Measurements from ENCODE around the gene CYP4B1.
A peak's percentile ranks its signal among the peaks of the same experiment; 100 is the strongest.
"Not testable (repeated sequence)": the region's sequence is repeated elsewhere in the genome, so short reads cannot be mapped to it uniquely, and the experiment has no call there.

CYP4B1 gene

GRCh38 chr1:46784666-46785065 is 14.2 kb upstream of the CYP4B1 start (continued):
- no peak for TF ChIP-seq ZNF777 (tag by site-specific recombination; IDR thresholded peaks at IDR 0.05; ENCODE audit: borderline replicate concordance)
- TF ChIP-seq ZNF362 (tag by site-specific recombination; IDR thresholded peaks at IDR 0.05), result 0 out of 2 replicates have a peak, but pooled peaks have one; percentile 59
- no peak for TF ChIP-seq ZNF174 (tag by site-specific recombination; IDR thresholded peaks at IDR 0.05)
- TF ChIP-seq ZNF549 (tag by site-specific recombination; IDR thresholded peaks at IDR 0.05), result 0 out of 2 replicates have a peak, but pooled peaks have one; percentile 25
- TF ChIP-seq ZNF792 (tag by site-specific recombination; IDR thresholded peaks at IDR 0.05), result no peak
- TF ChIP-seq, protein P1, sequence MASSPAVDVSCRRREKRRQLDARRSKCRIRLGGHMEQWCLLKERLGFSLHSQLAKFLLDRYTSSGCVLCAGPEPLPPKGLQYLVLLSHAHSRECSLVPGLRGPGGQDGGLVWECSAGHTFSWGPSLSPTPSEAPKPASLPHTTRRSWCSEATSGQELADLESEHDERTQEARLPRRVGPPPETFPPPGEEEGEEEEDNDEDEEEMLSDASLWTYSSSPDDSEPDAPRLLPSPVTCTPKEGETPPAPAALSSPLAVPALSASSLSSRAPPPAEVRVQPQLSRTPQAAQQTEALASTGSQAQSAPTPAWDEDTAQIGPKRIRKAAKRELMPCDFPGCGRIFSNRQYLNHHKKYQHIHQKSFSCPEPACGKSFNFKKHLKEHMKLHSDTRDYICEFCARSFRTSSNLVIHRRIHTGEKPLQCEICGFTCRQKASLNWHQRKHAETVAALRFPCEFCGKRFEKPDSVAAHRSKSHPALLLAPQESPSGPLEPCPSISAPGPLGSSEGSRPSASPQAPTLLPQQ (tag by site-specific recombination; IDR thresholded peaks at IDR 0.05), result no peak
- TF ChIP-seq HOXC10 (CRISPR knock-in tag; IDR thresholded peaks at IDR 0.05), result no peak
- peak; percentile 77 for TF ChIP-seq TRIM28 (IDR thresholded peaks at IDR 0.05; ENCODE audit: borderline replicate concordance, low read length)
- TF ChIP-seq, protein P2, sequence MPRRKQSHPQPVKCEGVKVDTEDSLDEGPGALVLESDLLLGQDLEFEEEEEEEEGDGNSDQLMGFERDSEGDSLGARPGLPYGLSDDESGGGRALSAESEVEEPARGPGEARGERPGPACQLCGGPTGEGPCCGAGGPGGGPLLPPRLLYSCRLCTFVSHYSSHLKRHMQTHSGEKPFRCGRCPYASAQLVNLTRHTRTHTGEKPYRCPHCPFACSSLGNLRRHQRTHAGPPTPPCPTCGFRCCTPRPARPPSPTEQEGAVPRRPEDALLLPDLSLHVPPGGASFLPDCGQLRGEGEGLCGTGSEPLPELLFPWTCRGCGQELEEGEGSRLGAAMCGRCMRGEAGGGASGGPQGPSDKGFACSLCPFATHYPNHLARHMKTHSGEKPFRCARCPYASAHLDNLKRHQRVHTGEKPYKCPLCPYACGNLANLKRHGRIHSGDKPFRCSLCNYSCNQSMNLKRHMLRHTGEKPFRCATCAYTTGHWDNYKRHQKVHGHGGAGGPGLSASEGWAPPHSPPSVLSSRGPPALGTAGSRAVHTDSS (tag by site-specific recombination; IDR thresholded peaks at IDR 0.05), result no peak
- TF ChIP-seq ZNF704 (tag by site-specific recombination; IDR thresholded peaks at IDR 0.05), result no peak
- TF ChIP-seq ZNF621 (tag by site-specific recombination; IDR thresholded peaks at IDR 0.05), result no peak
- TF ChIP-seq ZNF776 (tag by site-specific recombination; IDR thresholded peaks at IDR 0.05; ENCODE audit: borderline replicate concordance), result no peak
- TF ChIP-seq HOXD13 (CRISPR knock-in tag; IDR thresholded peaks at IDR 0.05; ENCODE audit: borderline replicate concordance), result no peak
- TF ChIP-seq, protein P3, sequence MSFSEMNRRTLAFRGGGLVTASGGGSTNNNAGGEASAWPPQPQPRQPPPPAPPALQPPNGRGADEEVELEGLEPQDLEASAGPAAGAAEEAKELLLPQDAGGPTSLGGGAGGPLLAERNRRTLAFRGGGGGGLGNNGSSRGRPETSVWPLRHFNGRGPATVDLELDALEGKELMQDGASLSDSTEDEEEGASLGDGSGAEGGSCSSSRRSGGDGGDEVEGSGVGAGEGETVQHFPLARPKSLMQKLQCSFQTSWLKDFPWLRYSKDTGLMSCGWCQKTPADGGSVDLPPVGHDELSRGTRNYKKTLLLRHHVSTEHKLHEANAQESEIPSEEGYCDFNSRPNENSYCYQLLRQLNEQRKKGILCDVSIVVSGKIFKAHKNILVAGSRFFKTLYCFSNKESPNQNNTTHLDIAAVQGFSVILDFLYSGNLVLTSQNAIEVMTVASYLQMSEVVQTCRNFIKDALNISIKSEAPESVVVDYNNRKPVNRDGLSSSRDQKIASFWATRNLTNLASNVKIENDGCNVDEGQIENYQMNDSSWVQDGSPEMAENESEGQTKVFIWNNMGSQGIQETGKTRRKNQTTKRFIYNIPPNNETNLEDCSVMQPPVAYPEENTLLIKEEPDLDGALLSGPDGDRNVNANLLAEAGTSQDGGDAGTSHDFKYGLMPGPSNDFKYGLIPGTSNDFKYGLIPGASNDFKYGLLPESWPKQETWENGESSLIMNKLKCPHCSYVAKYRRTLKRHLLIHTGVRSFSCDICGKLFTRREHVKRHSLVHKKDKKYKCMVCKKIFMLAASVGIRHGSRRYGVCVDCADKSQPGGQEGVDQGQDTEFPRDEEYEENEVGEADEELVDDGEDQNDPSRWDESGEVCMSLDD (tag by site-specific recombination; IDR thresholded peaks at IDR 0.05), result no peak
- no peak for TF ChIP-seq ZNF155 (tag by site-specific recombination; IDR thresholded peaks at IDR 0.05)
- TF ChIP-seq ZNF341 (tag by site-specific recombination; IDR thresholded peaks at IDR 0.05; ENCODE audit: low read depth), result no peak
- 0 out of 2 replicates have a peak, but pooled peaks have one; percentile 36 for TF ChIP-seq ZNF626 (tag by site-specific recombination; IDR thresholded peaks at IDR 0.05)
- no peak for TF ChIP-seq KLF1 (tag by site-specific recombination; IDR thresholded peaks at IDR 0.05)
- TF ChIP-seq ZNF791 (tag by site-specific recombination; IDR thresholded peaks at IDR 0.05), result no peak
- TF ChIP-seq ZNF24 (tag by site-specific recombination; IDR thresholded peaks at IDR 0.05), result no peak

GRCh38 chr1:46788634-46789033 is 10.2 kb upstream of the CYP4B1 start:
- POLR2A ChIA-PET; CTCF ChIA-PET; H3K27ac ChIP-seq (ENCODE audit: extremely low read depth, low read depth, low read length); H3K36me3 ChIP-seq (ENCODE audit: control insufficient read depth in 2 of 2, insufficient read depth in 1 of 2, low read length in 2 of 2); H3K4me1 ChIP-seq (ENCODE audit: control insufficient read depth, insufficient read depth, low read length); H3K9me3 ChIP-seq (ENCODE audit: control insufficient read depth, insufficient read depth, low read depth, low read length); H3K4me3 ChIP-seq (ENCODE audit: low read depth, low read length): not testable (repeated sequence)

Measured in HEK293 (cell line).